GM19438 (cell line): ENCODE data around the gene PLXNB1.

ENCODE experiments used
- ATAC-seq: cut with Tn5 transposase; IDR thresholded peaks from one replicate; pipeline ENCODE4 v1.9.1; 2021; ENCODE audit warnings: low read depth; ENCODE audit not compliant: unreplicated experiment

The PLXNB1 gene

DNA sequence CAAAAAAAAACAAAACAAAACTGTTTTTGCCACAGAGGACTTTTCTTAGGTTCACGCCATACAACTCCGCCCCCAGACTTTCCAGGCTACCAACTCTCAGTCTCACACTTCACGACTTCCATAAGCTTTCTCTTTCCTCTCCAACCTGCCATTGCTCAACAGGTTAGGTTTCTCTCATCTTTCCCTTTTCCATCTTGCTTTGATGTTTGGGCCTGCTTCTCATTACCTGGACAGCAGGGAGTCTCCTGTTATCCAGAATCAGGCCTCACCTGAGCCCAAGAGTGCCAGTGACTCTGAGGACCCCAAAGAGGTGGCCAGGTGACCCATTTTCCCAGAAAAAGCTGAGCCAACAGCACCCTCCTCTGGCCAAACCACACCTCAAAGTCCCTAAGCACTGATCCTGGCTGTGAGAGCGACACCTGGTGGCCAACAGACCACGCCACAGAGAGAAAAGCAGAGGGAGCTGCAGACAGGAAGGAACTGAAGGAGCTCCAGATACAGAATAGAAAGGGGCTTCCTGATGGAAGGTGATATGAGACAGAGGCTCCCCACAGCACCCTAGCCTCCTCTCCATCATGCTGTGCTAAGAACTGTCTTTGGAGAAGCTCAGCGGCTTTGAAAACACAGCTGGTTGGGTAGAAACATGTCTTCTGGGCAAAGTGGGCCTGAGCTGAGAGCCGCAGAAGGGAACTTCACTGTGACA is 6.0 kb upstream of the PLXNB1 start:
- ATAC-seq, result no peak

GRCh38 chr3:48435223-48435595 is 5.3 kb upstream of the PLXNB1 start:
- ATAC-seq, result no peak

GRCh38 chr3:48434591-48435222 is 4.8 kb upstream of the PLXNB1 start:
- no peak for ATAC-seq

DNA sequence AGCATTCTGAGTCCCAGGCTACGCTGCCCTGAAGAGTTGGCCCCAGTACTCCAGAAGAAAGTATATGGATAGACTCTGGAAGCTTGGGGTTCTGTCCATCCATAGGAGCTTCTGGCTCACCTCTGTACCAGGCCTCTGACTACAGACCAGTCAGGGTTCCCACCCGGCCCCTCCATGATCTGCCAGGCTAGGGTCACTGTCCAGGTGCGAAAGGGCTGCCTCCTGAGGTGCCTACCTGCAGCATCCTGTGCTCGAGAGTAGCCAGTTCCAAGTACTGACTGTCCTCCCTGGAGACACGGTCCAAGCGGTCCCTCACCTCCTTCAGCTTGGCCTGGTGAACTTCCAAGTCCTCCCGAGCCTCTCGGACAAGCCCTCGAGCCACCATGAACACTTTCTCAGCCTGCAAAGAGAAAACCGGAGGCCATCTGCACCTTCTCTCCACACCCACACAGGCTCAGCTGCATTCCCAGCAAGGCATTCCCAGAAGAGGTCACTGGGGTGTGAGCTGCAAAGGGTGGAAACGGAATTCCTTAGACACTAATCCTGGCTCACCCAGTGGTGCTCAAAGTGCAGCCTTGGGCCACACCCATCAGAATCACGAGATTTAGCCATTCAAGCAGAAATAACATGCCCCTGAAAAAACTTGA is 3.7 kb upstream of the PLXNB1 start:
- no peak for ATAC-seq

GRCh38 chr3:48432411-48433371 is 2.8 kb upstream of the PLXNB1 start:
- no peak for ATAC-seq

- ATAC-seq, result no peak
These were observed 1.5 kb upstream of the PLXNB1 start for GRCh38 chr3:48431224-48432029.

- ATAC-seq, result no peak
These were observed 819 bp upstream of the PLXNB1 start for GRCh38 chr3:48430708-48431101.

- no peak for ATAC-seq
These were observed 448 bp downstream of the PLXNB1 start for GRCh38 chr3:48429317-48429959.

DNA sequence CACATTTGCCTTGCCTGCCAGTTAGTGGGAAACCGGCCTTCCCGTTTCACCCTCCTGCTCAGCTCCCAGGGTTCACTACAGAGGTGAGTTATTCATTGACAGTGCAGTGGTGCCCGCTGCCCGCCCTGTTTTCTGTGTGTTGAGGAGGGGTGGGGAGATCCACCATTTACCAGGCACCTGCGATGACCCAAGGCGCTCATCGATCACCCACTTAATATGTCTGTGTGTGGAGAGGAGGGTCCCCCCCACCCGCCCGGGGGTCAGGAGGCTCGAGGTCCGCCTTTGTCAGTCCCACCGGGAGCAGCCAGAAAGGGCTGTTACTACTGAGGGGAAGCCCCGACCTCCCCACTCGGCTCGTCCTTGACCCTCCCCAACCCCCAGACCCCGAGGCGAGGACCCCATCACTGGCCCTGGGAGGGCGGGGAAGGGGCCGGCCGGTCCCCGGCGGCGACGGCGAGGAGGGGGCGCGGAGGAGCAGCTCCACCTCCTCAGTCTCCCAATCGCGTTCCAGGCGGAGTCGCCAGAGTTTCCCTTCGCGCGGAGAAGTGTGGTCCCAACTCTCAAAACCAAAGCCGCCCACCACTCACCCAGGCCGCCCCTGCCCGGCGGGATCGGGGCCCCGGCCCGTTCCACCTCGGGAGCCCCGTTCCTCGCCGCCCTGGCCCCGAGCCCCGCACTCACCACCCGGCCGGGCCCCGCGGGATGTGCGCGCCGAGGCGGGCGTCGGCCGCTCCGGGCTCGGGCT is 1.1 kb downstream of the PLXNB1 start:
- ATAC-seq, result no peak

GRCh38 chr3:48428088-48428571 is 1.8 kb downstream of the PLXNB1 start:
- ATAC-seq, result no peak

DNA sequence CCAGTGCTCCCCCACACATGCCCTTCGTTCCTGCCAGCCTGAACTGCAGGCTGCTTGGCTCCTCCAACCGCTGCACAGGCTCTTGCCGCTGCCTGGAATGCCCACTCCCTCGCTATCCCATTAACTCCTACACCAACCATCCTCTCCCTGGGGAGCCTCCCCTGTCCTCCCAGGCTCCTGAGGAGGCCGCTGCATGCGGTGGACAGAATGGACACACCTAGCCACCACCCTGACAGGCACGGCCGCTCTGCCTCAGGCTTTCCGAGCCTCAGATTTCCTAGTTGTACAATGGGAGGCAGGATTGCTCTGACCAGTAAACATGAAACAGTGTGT is 2.3 kb downstream of the PLXNB1 start:
- no peak for ATAC-seq

DNA sequence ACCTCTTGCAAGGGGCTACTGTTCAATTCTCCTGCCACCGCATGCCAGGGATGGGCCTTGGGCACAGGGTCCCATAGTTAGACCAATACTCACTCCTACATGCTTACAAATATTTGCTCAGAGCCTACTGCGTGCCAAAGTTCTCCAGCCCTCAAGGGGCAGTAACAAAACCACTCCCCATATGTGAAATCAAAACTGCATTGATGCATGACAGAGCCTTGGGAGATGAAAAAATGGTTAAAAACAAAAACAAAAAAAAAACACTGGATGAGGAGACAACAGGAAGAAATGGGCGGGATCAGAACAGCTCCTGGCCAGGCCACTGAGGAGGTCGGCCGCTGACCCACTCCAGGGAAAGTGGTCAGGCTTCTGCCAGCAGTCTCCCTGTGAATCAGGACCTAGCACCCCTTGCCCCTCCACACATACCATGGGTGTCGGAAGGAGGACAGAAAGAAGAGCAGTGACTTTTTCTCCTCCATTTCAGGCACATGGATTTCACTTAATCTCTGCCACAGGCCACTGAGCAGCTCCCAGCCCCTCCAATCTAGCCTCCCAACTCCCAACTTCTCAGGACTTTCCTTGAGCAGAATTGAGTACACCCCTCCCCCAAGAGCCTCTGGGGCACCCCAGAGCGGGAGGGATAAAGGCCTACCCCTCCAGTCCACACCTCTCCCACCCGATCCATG is 2.8 kb downstream of the PLXNB1 start:
- no peak for ATAC-seq

GRCh38 chr3:48426401-48426909 is 3.4 kb downstream of the PLXNB1 start:
- ATAC-seq, result no peak

GRCh38 chr3:48425281-48425812 is 4.5 kb downstream of the PLXNB1 start:
- ATAC-seq, result no peak

DNA sequence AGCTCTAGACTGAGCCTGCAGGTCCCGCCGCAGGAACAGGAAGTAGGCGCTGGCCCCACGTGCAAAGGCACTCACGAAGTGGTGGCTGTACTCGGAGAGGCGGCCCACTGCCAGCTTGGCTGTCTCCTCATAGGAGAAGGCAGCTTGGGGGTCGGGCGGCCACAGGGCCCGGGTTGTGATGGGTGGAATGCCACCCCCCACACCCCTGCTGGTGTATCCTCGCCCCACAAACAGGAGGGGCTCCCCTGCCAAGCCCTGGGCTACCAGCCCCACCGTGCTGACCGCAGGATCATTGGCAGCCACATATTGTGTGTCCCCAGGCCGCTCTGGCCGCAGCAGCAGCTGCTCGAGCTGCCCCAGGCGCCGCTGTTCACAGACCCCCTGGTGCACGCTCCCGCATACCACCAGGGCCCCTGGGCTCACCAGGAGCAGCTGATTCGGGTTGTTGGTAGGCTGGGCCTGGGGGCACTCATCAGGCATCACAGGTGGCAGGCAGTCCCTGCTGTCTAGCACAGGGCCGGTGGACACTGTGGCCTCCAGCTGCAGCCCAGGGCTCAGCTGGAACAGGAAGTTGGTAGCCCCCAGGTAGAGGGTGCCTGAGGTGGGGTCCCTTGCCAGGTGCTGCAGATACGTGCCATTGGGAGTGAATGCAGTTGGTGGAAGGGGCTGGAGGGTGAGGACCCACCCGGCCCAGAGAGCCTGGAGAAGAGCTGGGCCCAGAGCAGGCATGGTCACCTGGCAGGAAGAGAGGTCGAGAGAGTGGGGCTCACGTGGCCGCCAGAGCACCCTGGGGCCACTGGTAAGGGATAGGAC is 5.8 kb downstream of the PLXNB1 start:
- ATAC-seq, result no peak

DNA sequence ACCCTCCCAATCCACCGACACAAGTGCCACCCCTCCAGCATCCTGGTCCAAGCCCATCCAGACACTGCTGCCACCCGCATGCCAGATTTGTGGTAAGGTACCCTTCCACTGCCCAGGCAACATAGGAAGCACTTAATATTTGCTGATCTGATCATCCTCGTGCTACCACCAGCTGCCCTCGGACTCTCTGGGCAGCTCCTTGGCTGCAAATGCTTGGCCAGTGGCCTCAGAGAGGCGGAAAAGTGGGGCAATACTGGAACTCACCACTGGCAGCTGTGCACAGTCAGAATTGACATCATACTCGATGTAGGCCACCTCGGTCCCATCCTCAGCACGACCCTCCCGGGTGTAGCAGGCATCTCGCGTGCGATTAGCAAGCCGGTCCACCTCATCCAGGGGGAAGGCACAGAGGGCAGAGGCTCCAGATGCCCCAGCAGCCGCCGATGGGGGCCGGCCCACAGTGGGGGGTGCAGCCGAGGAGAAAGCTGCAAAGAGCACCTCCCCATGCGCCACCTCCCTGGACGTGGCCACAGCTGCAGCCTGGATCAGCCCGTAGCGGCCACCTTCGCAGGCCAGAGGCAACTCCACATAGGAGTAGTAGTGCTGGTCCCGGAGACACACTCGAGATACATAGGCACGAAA is 6.5 kb downstream of the PLXNB1 start:
- ATAC-seq, result no peak

DNA sequence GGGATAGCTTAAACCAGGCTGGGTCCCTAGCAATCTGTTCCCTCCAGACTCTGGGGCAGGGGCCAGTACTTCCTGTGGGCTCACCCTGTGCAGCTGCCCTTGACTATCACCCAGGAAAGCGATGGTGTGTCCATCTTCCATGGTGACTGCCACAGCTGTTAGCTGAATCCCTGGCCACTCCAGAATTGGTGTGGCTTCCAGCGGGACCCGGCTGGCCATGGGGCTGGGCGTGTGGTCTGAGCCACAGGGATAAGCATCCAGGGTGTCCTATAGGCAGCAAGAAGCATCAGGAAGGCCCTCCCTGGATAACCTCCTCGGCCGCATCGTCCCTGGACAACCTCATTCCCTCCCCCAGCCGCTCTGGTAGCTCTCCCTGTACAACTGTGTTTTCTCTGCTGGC is 7.2 kb downstream of the PLXNB1 start:
- no peak for ATAC-seq
